ENCODE results near the gene PPP1R9A. TPM values are rescaled to one million over a fixed set of nuclear protein-coding genes. Genes with fewer than 3 reads are reported as not detected.

The PPP1R9A gene
- total and polyA plus RNA-seq, 10 of the 15 experiments (the other 5 are each of a cell fraction or from before 2014, with no cell fraction given): 0.04 to 0.12 TPM; not detected in 8

DNA sequence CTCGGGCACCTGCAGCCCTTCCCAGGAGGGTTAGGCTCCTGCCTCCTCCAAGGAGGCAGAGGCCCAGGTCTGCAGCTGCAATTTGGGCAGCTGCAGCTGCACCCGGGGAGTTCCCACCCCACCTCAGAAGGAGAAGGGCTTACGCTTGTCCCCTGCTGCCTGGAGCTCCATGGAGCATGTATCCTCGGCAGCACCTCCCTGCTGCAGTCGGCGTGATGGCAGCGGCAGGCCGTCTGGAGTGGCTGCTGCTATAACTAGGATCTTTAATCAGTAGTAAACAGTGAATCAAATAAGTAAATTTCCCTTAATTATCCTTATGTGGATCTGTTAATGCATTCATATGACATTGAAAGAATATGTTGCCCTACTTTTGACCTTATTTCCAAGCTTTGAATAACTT is 250.0 kb downstream of the PPP1R9A start:
- 47% methylated on average over 8 of the region's 8 CpGs for WGBS (ENCODE audit: insufficient coverage, insufficient replicate concordance, low lambda C conversion rate, missing lambda C conversion rate)
- intact Hi-C loops (cut with micrococcal nuclease; ENCODE audit: unreplicated experiment) (no loop called here), in situ Hi-C loops (cut with MboI) (no loop called here)
- no peak overlapping the region for H3K4me3 ChIP-seq
- no peaks in the 10 kb centered on the region for H3K4me1 ChIP-seq (ENCODE audit: control insufficient read depth, insufficient read depth, low read length)
- no peaks in the 10 kb centered on the region for H3K79me2 ChIP-seq (ENCODE audit: control insufficient read depth, insufficient read depth, low read length)
- ChIA-PET RAD21 (ENCODE audit: unreplicated experiment) (no interaction called here), CTCF (interaction anchor here (0.5 kb wide), 1 partner anchor 532 kb away, joined by 3 read pairs; no protein-coding TSS in a partner anchor), SMC1A (ENCODE audit: uncharacterized antibody, unreplicated experiment) (no interaction called here), POLR2A (no interaction called here)
- H3K9ac ChIP-seq (ENCODE audit: control insufficient read depth, insufficient read depth, low read length): no peak overlapping the region
- DNase-seq (ENCODE audit: low read depth, low spot score): no peak
- no peak overlapping the region for H2AFZ ChIP-seq (ENCODE audit: control insufficient read depth, low read depth, low read length)
- H4K20me1 ChIP-seq (ENCODE audit: control insufficient read depth, insufficient read depth): no peaks in the 10 kb centered on the region
- H3K9me3 ChIP-seq (replicated peaks; ENCODE audit: control insufficient read depth, insufficient read depth, low read length): no peaks in the 10 kb centered on the region
- H3K4me2 ChIP-seq (ENCODE audit: control insufficient read depth, insufficient read depth): no peak overlapping the region
- TF ChIP-seq WRNIP1 (IDR thresholded peaks at IDR 0.05; ENCODE audit: borderline replicate concordance, low read depth, low read length) (no peak), HCFC1 (IDR thresholded peaks at IDR 0.05; ENCODE audit: low read length) (no peak), SUZ12 (IDR thresholded peaks at IDR 0.05; ENCODE audit: unreplicated experiment) (no peak), DPF2 (IDR thresholded peaks at IDR 0.05) (no peak), SPI1 (IDR thresholded peaks at IDR 0.05; ENCODE audit: borderline replicate concordance, insufficient read depth, low read depth, low read length) (no peak), MEF2A (IDR thresholded peaks at IDR 0.05; ENCODE audit: insufficient read depth, low read depth, low read length) (no peak)
- BruUV-seq (replicated peaks): no TSS peak
- FAIRE-seq: no peak
- no peak for ATAC-seq
- no peak overlapping the region for H3K27ac ChIP-seq (ENCODE audit: control insufficient read depth, insufficient read depth)
- no peaks in the 10 kb centered on the region for H3K36me3 ChIP-seq (ENCODE audit: control insufficient read depth in 2 of 2, insufficient read depth in 2 of 2, low read length in 1 of 2)
- no peaks in the 10 kb centered on the region for H3K27me3 ChIP-seq (replicated peaks in 1 of 2; ENCODE audit: control insufficient read depth in 2 of 2, insufficient read depth in 2 of 2, low read length in 1 of 2)

GRCh38 chr7:95169678-95170077 is 262.3 kb downstream of the PPP1R9A start:
- CTCF ChIA-PET: no interaction called here
- H3K27ac ChIP-seq (ENCODE audit: control insufficient read depth, insufficient read depth): no peak overlapping the region
- no peaks in the 10 kb centered on the region for H3K4me1 ChIP-seq (ENCODE audit: control insufficient read depth, insufficient read depth, low read length)
- H3K9me3 ChIP-seq (replicated peaks; ENCODE audit: control insufficient read depth, insufficient read depth, low read length): no peaks in the 10 kb centered on the region
- BruUV-seq (replicated peaks): no TSS peak
- H3K9ac ChIP-seq (ENCODE audit: control insufficient read depth, insufficient read depth, low read length): no peak overlapping the region
- RAD21 ChIA-PET (ENCODE audit: unreplicated experiment): no interaction called here
- no peaks in the 10 kb centered on the region for H3K79me2 ChIP-seq (ENCODE audit: control insufficient read depth, insufficient read depth, low read length)
- H4K20me1 ChIP-seq (ENCODE audit: control insufficient read depth, insufficient read depth): no peaks in the 10 kb centered on the region
- no peaks in the 10 kb centered on the region for H3K36me3 ChIP-seq (ENCODE audit: control insufficient read depth in 2 of 2, insufficient read depth in 2 of 2, low read length in 1 of 2)
- FAIRE-seq (no peak), ATAC-seq (no peak), DNase-seq (ENCODE audit: low read depth, low spot score) (no peak)
- SMC1A ChIA-PET (ENCODE audit: uncharacterized antibody, unreplicated experiment): no interaction called here
- intact Hi-C loops (cut with micrococcal nuclease; ENCODE audit: unreplicated experiment) (no loop called here), in situ Hi-C loops (cut with MboI) (no loop called here)
- no peak overlapping the region for H2AFZ ChIP-seq (ENCODE audit: control insufficient read depth, low read depth, low read length)
- POLR2A ChIA-PET: no interaction called here
- H3K27me3 ChIP-seq (replicated peaks in 1 of 2; ENCODE audit: control insufficient read depth in 2 of 2, insufficient read depth in 2 of 2, low read length in 1 of 2): no peaks in the 10 kb centered on the region
- H3K4me2 ChIP-seq (ENCODE audit: control insufficient read depth, insufficient read depth): no peak overlapping the region
- H3K4me3 ChIP-seq: no peak overlapping the region
- TF ChIP-seq SUZ12 (IDR thresholded peaks at IDR 0.05; ENCODE audit: unreplicated experiment) (no peak), NRF1 (conservative IDR thresholded peaks at IDR 0.05; ENCODE audit: low read depth, low read length) (no peak), ZSCAN29 (IDR thresholded peaks at IDR 0.05) (no peak), SMC3 (IDR thresholded peaks at IDR 0.05; ENCODE audit: borderline replicate concordance, low read length) (no peak), EZH2 (IDR thresholded peaks at IDR 0.05; ENCODE audit: borderline replicate concordance, control insufficient read depth, low read depth, low read length) (no peak), TBL1XR1 (IDR thresholded peaks at IDR 0.05; ENCODE audit: low read depth, low read length) (no peak), CBFB (IDR thresholded peaks at IDR 0.05; ENCODE audit: low read depth) (no peak), BRCA1 (IDR thresholded peaks at IDR 0.05; ENCODE audit: low read depth, low read length) (no peak), PAX8 (IDR thresholded peaks at IDR 0.05) (no peak), NFIC (IDR thresholded peaks at IDR 0.05; ENCODE audit: low read depth, low read length) (no peak), ZNF274 (IDR thresholded peaks at IDR 0.05; ENCODE audit: insufficient read depth, insufficient read length) (no peak), BHLHE40 (IDR thresholded peaks at IDR 0.05; ENCODE audit: borderline replicate concordance in 1 of 2, low read depth in 2 of 2, low read length in 1 of 2) (no peak), NR2C1 (IDR thresholded peaks at IDR 0.05) (no peak)
- TF ChIP-seq, protein P1, sequence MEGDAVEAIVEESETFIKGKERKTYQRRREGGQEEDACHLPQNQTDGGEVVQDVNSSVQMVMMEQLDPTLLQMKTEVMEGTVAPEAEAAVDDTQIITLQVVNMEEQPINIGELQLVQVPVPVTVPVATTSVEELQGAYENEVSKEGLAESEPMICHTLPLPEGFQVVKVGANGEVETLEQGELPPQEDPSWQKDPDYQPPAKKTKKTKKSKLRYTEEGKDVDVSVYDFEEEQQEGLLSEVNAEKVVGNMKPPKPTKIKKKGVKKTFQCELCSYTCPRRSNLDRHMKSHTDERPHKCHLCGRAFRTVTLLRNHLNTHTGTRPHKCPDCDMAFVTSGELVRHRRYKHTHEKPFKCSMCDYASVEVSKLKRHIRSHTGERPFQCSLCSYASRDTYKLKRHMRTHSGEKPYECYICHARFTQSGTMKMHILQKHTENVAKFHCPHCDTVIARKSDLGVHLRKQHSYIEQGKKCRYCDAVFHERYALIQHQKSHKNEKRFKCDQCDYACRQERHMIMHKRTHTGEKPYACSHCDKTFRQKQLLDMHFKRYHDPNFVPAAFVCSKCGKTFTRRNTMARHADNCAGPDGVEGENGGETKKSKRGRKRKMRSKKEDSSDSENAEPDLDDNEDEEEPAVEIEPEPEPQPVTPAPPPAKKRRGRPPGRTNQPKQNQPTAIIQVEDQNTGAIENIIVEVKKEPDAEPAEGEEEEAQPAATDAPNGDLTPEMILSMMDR (IDR thresholded peaks at IDR 0.05 in 2 of 3, conservative IDR thresholded peaks at IDR 0.05 in 1 of 3; ENCODE audit: control insufficient read depth in 2 of 3, extremely low read depth in 1 of 3, insufficient read depth in 1 of 3, low read depth in 3 of 3, low read length in 3 of 3): no peak

All from GM12878 (cell line).